ENCODE results near the gene XRCC3. TPM values are rescaled to one million over a fixed set of nuclear protein-coding genes. Genes with fewer than 3 reads are reported as not detected.

The XRCC3 gene
- total and polyA plus RNA-seq, 2 donors (not counting 3 experiments of a cell fraction or from before 2014, with no cell fraction given): 13.6 to 27.2 TPM

DNA sequence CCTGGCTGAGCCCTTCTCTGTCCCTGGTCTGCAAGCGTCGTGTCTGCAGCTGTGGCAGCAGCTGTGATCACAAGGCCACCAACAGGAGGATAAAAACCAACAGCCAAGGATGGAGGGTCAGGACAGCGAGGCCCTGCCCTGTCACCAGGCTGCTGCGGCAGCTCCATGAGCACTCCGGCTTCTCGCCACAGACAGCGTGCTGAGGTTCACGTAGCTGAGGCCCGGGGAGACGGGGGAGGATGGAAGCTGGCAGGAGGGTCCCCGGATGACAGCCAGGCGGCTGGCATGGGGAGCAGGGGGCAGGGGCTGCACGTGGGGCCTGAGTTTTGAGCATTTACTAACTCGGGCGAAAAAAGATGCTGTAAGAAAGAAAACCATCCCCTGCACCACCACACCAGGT lies 5.4 kb downstream of the XRCC3 start:
- no peak for DNase-seq (ENCODE audit: low read depth, low spot score)
- H3K9me3 ChIP-seq (replicated peaks; ENCODE audit: control insufficient read depth, insufficient read depth, low read length): no peaks in the 10 kb centered on the region
- peaks cover 38% of the 10 kb centered on the region for H3K4me1 ChIP-seq (ENCODE audit: control insufficient read depth, extremely low read depth, insufficient read depth, low read length)
- H2AFZ ChIP-seq (ENCODE audit: low read depth, low read length): no peak overlapping the region
- no TSS peak for BruUV-seq (replicated peaks)
- no peak for FAIRE-seq
- no peak for TF ChIP-seq MAX (IDR thresholded peaks at IDR 0.05; ENCODE audit: insufficient read depth, insufficient read length)
- no peak for TF ChIP-seq EZH2 (IDR thresholded peaks at IDR 0.05; ENCODE audit: borderline replicate concordance, low read depth, low read length, severe bottlenecking)
- TF ChIP-seq POLR2AphosphoS5 (IDR thresholded peaks at IDR 0.05; ENCODE audit: insufficient read depth, low read depth, low read length): no peak
- intact Hi-C loops (cut with micrococcal nuclease) (no loop called here), dilution Hi-C loops (cut with MboI; ENCODE audit: extremely low pct_ligation_motif_present, low sequenced_read_pairs) (no loop called here)
- POLR2A ChIA-PET: no interaction called here
- H4K20me1 ChIP-seq (replicated peaks; ENCODE audit: control insufficient read depth, extremely low read depth, insufficient read depth, low read length): no peaks in the 10 kb centered on the region
- no peak overlapping the region for H3K4me2 ChIP-seq (ENCODE audit: insufficient read depth, low read length)
- H3K9me1 ChIP-seq (replicated peaks; ENCODE audit: control insufficient read depth, extremely low read depth, insufficient read depth, low read length): no peaks in the 10 kb centered on the region
- H3K27me3 ChIP-seq (ENCODE audit: control insufficient read depth in 2 of 2, insufficient read depth in 2 of 2, low read length in 2 of 2): no peaks in the 10 kb centered on the region
- H3K79me2 ChIP-seq (ENCODE audit: control insufficient read depth, insufficient read depth, low read length): peaks cover 5% of the 10 kb centered on the region
- peaks cover 0 to 7% of the 10 kb centered on the region in 2 experiments for H3K36me3 ChIP-seq (ENCODE audit: control insufficient read depth in 2 of 2, extremely low read depth in 1 of 2, insufficient read depth in 2 of 2, low read length in 2 of 2)
- no peak overlapping the region for H3K27ac ChIP-seq (ENCODE audit: insufficient read depth, low read depth, low read length)
- no peak overlapping the region for H3K4me3 ChIP-seq (replicated peaks in 1 of 3; ENCODE audit: insufficient read depth in 1 of 3, low read depth in 1 of 3, low read length in 3 of 3)
- no peak overlapping the region for H3K9ac ChIP-seq (replicated peaks; ENCODE audit: extremely low read depth, insufficient read depth, low read length)
- CTCF ChIA-PET: no interaction called here

- no peak for FAIRE-seq
- no peak overlapping the region for H2AFZ ChIP-seq (ENCODE audit: low read depth, low read length)
- no peaks in the 10 kb centered on the region for H3K9me3 ChIP-seq (replicated peaks; ENCODE audit: control insufficient read depth, insufficient read depth, low read length)
- no peaks in the 10 kb centered on the region for H4K20me1 ChIP-seq (replicated peaks; ENCODE audit: control insufficient read depth, extremely low read depth, insufficient read depth, low read length)
- H3K9me1 ChIP-seq (replicated peaks; ENCODE audit: control insufficient read depth, extremely low read depth, insufficient read depth, low read length): no peaks in the 10 kb centered on the region
- no peak overlapping the region for H3K9ac ChIP-seq (replicated peaks; ENCODE audit: extremely low read depth, insufficient read depth, low read length)
- intact Hi-C loops (cut with micrococcal nuclease): no loop called here
- H3K79me2 ChIP-seq (ENCODE audit: control insufficient read depth, insufficient read depth, low read length): no peaks in the 10 kb centered on the region
- H3K27ac ChIP-seq (ENCODE audit: insufficient read depth, low read depth, low read length): no peak overlapping the region
- no peak overlapping the region for H3K4me3 ChIP-seq (replicated peaks in 1 of 3; ENCODE audit: insufficient read depth in 1 of 3, low read depth in 1 of 3, low read length in 3 of 3)
- H3K4me1 ChIP-seq (ENCODE audit: control insufficient read depth, extremely low read depth, insufficient read depth, low read length): peaks cover 43% of the 10 kb centered on the region
- POLR2A ChIA-PET: no interaction called here
- no peak overlapping the region for H3K4me2 ChIP-seq (ENCODE audit: insufficient read depth, low read length)
- dilution Hi-C loops (cut with MboI; ENCODE audit: extremely low pct_ligation_motif_present, low sequenced_read_pairs): no loop called here
- H3K36me3 ChIP-seq (ENCODE audit: control insufficient read depth in 2 of 2, extremely low read depth in 1 of 2, insufficient read depth in 2 of 2, low read length in 2 of 2): peaks cover 0 to 7% of the 10 kb centered on the region in 2 experiments
- H3K27me3 ChIP-seq (ENCODE audit: control insufficient read depth in 2 of 2, insufficient read depth in 2 of 2, low read length in 2 of 2): no peaks in the 10 kb centered on the region
- TF ChIP-seq EZH2 (IDR thresholded peaks at IDR 0.05; ENCODE audit: borderline replicate concordance, low read depth, low read length, severe bottlenecking) (no peak), POLR2AphosphoS5 (IDR thresholded peaks at IDR 0.05; ENCODE audit: insufficient read depth, low read depth, low read length) (no peak), POLR2A (IDR thresholded peaks at IDR 0.05; ENCODE audit: low read depth, low read length) (no peak), FOS (IDR thresholded peaks at IDR 0.05; ENCODE audit: borderline replicate concordance, insufficient read depth, low read length) (no peak), MYC (IDR thresholded peaks at IDR 0.05; ENCODE audit: low read depth, low read length) (no peak), GATA2 (IDR thresholded peaks at IDR 0.05; ENCODE audit: insufficient read depth, insufficient read length, low read depth, low read length) (no peak), MAX (IDR thresholded peaks at IDR 0.05; ENCODE audit: insufficient read depth, insufficient read length) (no peak), JUN (IDR thresholded peaks at IDR 0.05; ENCODE audit: borderline replicate concordance, insufficient read depth, insufficient read length, low read depth) (no peak)
- TF ChIP-seq, protein P1, sequence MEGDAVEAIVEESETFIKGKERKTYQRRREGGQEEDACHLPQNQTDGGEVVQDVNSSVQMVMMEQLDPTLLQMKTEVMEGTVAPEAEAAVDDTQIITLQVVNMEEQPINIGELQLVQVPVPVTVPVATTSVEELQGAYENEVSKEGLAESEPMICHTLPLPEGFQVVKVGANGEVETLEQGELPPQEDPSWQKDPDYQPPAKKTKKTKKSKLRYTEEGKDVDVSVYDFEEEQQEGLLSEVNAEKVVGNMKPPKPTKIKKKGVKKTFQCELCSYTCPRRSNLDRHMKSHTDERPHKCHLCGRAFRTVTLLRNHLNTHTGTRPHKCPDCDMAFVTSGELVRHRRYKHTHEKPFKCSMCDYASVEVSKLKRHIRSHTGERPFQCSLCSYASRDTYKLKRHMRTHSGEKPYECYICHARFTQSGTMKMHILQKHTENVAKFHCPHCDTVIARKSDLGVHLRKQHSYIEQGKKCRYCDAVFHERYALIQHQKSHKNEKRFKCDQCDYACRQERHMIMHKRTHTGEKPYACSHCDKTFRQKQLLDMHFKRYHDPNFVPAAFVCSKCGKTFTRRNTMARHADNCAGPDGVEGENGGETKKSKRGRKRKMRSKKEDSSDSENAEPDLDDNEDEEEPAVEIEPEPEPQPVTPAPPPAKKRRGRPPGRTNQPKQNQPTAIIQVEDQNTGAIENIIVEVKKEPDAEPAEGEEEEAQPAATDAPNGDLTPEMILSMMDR (IDR thresholded peaks at IDR 0.05; ENCODE audit: extremely low read depth in 1 of 2, insufficient read depth in 1 of 2, low read depth in 1 of 2, low read length in 2 of 2): no peak
- CTCF ChIA-PET: no interaction called here
- DNase-seq (ENCODE audit: low read depth, low spot score): no peak
- BruUV-seq (replicated peaks): no TSS peak
Measured at GRCh38 chr14:103708750-103709187, 6.5 kb downstream of the XRCC3 start.

Data from endothelial cell of umbilical vein (primary cell).